A673 (cell line): ENCODE measurements around the gene DSCAM.

ENCODE experiments used
- EZH2 ChIP-seq: fragments of 200-600 bp; sonication (generic); IDR thresholded peaks from 2 replicates; pipeline ENCODE4 v1.6.1; 2017; ENCODE audit warnings: borderline replicate concordance, low read depth, mild to moderate bottlenecking, mixed read lengths, antibody characterized with exemption, low read length; ENCODE audit not compliant: poor library complexity, severe bottlenecking
- TF ChIP-seq, protein P1 (sequence below): fragments of 300-800, 200-600 bp; sonication (generic); conservative IDR thresholded peaks from 2 replicates; pipeline ENCODE4 v1.5.1; 2017; ENCODE audit warnings: low read depth, mild to moderate bottlenecking, antibody characterized with exemption, low read length, moderate library complexity, mixed read lengths

DNA sequence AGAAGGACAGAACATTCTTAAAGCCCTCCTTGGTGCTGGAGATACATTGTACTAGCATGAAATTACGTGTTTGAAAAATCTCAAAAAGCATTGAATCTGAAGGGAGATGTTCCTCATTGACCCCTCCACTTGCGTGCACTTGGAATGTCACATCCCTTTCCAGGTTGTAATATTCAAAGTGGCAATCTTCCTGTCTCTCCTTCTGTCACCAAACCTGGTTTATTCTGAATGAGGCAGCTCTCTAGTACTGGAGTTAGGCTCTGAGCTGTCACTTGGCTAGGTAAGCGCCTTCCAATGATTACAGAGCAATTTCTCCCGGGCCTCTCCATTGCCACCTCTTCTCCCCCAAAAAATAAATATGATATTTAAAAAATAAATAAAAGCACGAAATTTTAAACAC lies 855 bp downstream of the DSCAM start:
- TF ChIP-seq, protein P1, sequence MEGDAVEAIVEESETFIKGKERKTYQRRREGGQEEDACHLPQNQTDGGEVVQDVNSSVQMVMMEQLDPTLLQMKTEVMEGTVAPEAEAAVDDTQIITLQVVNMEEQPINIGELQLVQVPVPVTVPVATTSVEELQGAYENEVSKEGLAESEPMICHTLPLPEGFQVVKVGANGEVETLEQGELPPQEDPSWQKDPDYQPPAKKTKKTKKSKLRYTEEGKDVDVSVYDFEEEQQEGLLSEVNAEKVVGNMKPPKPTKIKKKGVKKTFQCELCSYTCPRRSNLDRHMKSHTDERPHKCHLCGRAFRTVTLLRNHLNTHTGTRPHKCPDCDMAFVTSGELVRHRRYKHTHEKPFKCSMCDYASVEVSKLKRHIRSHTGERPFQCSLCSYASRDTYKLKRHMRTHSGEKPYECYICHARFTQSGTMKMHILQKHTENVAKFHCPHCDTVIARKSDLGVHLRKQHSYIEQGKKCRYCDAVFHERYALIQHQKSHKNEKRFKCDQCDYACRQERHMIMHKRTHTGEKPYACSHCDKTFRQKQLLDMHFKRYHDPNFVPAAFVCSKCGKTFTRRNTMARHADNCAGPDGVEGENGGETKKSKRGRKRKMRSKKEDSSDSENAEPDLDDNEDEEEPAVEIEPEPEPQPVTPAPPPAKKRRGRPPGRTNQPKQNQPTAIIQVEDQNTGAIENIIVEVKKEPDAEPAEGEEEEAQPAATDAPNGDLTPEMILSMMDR, result no peak
- TF ChIP-seq EZH2, result no peak
